GM21390 (cell line): ENCODE results near the gene CTSW.

ENCODE experiments used
- ATAC-seq: cut with Tn5 transposase; IDR thresholded peaks from one replicate; pipeline ENCODE4 v1.9.1; 2021; ENCODE audit not compliant: unreplicated experiment

CTSW gene

DNA sequence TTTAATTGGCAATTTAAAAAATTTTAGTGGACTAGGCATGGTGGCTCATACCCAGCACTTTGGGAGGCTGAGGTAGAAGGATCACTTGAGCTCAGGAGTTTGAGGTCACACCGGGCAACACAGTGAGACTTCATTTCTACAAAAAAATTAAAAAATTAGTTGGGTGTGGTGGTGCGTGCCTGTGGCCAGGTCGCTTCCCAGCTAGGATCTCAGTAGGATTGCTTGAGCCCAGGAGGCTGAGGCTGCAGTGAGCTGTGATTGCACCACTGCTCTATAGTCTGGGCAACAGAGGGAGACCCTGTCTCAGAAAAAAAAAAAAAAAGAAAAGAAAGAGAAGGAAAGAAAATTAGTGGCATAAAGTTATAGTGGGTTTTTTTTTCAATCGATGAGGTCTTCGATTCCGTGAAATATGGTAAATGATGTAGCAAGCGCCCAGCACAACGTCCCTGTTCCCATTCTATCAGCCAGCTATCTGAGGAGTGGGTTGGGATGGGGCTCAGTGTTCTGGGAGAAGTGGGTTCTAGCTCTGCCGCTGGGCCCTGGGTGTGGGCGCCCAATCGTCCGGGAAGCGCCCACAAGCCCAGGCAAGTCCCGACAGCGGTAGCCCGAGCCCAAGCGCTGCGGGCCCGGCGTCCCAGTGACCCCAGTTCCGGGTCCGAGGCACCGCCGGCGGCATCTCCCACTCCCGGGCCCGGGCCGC lies 19.2 kb downstream of the CTSW start:
- ATAC-seq, result no peak

DNA sequence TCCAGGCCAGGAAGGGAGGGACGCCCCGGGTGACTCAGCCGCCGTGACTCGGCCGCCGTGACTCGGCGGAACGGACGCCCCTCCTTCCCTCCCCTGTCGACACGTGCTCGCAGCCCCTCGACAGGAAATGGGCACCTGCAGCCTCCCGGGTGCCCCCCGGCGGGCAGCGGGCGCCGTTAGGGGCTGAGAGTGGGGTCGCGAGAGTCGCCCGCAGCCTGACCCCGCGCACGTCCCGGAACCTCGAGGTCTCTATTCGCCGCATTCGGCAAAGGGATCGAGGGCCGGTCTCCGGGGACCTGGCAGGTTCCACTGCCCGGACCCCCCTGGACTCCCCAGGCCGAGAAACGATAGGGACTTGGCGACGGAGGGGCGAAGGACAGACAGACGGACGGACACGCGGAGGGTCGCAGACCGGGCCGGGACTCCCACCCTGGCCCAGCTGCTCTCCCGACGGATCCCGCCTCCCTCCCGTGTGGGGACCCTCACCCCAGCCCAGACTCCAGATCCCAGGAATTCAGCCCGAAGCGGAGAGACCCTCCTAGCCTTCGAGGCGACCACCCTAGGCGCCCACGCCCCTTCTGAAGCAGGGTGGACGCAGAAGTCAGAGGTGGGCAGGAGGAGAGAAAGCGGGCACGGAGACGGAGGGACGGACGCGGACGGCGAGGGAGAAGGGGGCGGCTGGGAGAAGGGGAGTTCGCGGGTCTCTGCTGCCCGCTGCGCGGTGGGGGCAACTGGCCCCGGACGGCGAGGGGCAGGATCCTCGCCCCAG lies 19.9 kb downstream of the CTSW start:
- no peak for ATAC-seq

DNA sequence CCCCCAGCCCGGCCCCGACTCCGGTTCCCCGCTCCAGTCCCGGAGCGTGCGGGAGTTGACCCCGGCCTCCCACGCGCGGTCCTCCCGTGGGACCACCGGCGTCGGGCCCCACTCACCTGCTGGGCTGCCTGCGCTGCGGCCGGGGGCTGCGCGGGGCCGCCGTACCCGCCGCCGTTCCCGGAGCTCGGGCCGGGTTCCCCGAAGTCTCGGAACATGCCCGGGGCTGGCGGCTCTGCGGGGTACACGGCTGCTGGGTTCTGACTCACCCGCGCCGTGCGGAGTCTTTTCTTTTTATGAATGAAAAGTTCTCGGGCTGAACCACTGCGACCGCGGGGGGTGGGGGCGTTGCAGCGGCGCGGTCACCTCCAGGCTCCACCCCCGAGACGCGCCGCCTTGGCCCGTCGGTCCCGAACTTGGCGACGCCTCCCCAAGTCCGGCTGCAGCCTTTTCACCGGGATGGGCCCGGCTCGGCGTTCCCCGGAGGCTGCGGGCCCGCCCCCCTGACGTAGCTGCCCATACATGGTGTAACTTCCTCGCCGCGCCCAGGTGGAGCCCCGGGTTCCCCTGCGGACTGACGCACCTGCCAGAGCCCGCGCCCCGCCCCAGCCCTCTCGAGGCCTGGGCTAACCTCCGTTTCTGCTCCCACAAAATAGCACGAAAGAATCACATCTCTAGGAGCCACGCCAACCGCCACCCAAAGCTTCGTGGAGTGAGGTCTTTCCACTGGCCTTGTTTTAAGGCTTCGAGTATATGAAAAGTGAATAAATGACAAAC lies 20.7 kb downstream of the CTSW start, which contains the start of gene FOSL1:
FOSL1 (minus strand) TSS at position 264 of the 774 bp plus-strand sequence; CDS start at position 215, 49 bp downstream.
- ATAC-seq, result peak; percentile 74

DNA sequence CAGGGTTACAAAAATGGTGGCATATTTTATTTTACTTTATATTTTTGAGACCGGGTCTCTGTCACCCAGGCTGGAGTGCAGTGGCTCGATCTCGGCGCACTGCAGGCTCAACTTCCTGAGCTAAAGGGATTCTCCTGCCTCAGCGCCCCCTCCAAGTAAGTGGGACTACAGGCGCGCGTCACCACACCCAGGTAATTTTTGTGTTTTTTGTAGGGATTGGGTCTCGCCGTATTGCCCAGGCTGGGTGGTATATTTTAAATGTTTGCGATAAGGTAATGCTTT lies 21.2 kb downstream of the CTSW start:
- no peak for ATAC-seq

DNA sequence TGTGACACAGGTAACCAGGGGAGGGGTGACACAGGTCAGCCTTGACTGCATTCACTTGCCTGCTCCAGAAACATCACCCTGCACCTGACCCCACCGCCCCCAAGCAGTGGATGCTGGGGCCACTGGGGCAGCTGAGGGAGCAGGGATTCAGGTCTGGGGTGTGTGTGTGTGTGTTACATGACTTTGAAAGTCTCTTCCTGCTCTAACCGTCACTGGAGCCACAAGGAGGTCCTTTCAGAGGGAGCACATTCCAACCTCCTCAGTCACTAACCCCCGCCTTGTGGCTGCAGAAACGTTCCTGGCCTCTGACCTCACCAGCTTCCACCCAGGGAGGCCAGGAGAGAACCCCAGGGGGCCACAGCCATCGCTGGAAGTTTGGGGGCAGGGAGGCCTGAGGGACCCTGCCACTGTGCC lies 23.4 kb downstream of the CTSW start:
- ATAC-seq, result no peak

DNA sequence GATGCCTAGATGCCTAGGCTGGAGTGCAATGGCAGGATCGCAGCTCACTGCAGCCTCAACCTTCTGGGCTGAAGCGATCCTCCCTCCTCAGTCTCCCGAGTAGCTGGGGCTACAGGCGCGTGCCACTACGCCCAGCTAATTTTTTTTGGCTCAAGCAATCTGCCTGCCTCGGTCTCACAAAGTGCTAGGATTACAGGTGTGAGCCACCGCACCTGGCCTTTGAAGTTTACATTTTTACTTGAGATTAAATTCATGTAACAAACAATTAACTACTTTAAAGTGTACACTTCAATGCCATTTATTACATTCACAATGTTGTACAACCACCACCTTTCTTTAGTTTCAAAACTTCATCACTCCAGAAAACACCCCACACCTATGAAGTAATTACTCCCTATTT lies 24.1 kb downstream of the CTSW start:
- no peak for ATAC-seq

DNA sequence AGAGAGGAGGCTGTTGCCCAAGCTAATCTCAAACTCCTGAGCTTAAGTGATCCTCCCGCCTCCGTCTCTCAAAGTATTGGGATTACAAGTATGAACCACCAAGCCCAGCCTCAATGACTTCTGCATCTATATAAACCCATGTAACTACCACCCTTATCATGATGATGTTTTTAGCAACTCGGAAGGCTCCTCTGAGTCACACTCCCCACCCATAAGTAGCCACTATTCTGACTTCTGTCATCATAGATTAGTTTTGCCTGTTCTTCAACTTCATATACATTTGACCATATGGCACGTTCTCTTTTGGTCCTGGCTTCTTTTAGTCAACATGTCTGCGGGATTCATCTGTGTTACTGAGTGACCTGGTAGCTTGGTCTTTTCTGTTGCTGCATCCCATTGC lies 27.0 kb downstream of the CTSW start:
- no peak for ATAC-seq

DNA sequence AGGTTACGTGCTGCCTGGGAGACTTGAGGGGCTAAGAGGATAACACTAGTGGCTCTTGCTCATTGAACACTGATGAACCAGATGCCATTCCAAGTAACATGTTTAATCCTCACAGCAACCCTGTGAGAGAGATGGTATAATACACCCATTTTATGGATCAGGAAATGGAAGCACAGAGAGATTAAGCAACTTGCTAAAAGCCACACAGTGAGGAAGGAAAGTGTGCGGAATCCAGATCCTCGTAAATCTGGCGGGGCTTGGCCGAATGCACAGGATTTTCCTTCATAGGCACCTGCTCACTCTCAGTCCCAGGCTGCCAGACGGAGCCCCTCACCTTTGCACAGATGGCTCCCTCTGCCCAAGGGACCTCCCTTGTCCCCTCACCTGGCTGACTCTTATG lies 28.2 kb downstream of the CTSW start:
- no peak for ATAC-seq

DNA sequence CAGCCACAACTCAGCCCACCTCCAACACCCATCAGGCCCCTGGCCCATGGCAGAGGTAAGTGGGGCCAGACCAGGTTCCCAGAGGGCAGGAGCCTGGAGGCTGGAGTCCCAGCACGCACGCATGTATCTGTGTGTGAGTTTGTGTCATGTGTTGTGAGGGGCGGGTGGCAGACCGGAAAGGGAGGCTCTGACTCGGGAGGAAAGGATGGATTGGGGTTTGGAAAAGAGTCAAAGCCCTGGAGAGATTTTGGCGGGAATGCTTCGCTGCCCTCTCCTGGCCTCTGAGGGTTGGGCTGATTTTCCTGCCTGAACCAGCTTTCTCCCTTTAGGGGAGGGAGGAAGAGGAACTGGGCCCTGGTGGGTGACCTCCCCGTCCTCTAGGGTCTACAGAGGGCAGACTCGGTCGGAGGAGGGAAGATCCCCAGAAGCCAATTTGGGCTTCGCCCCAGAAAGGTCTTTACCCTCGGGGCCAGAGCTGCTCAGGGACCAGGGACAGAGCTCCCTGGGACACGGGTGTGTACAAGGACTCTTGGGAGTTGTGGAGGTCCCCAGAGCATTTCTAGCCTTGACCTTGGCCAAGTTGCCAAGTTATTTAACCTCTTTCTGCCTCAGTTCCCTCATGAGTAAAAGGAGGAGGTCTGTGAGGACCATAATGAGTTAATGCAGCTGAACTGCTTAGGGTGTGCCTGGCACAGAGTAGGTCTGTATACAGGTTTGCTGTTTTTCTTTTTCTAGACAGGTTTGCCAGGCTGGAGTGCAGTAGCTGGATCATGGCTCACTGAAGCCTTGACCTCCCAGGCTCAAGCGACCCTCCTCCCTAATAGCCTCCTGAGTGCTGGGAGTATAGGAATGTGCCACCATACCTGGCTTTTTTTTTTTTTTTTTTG lies 32.3 kb downstream of the CTSW start:
- ATAC-seq, result no peak

DNA sequence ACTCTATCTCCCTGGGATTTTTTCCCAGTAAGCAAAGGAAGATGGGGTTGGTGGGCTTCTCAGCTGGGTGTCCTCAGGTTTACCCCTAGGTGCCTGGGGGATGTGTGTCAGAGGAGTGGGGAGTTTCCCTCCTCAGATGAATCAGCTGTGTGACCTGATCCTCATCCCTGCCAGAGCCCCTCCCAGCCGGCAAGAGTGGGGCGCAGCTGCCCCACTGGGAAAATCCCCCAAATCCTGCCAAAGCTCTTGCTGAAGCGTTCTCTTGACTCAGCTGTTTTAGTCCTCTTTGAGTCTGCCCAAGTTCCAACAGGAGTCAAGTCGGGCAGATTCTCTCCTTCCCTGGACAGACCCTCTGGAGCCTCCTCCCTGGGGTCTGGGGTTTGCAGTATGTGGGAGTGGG lies 33.2 kb downstream of the CTSW start:
- no peak for ATAC-seq

DNA sequence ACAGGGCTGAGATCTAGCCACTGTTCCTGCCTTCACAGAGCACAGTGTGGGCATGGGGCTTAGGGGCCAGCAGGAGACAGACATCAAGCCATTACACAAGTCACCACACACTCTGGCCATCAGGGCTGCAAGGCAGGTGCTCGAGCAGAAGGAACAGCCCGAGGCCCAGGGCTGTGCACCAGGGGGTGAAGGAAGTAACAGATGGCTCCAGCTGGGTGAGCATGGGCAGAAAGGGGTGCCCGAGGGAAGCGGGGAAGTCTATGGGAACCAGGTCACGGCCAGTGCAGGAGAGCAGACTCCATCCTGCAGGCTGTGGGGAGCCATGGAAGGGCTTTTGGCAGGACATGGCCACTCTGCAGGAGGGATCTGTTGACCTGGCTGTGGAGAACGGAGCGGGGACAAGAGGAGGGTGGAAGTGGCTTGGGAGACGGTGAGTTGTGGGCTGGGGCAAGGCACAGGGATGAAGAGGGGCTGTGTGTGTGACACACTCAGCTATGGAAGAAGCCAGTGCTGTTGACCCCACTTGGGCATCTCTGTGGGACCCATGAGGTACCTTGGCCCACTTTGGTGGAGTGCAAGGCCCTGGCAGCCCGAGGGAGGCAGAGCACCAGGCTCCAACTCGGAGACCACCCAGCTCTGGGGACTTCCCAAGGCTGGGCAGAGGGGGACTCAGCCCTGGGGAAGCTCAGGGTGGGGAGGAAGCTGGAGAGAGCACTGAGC lies 35.6 kb downstream of the CTSW start:
- ATAC-seq, result no peak

DNA sequence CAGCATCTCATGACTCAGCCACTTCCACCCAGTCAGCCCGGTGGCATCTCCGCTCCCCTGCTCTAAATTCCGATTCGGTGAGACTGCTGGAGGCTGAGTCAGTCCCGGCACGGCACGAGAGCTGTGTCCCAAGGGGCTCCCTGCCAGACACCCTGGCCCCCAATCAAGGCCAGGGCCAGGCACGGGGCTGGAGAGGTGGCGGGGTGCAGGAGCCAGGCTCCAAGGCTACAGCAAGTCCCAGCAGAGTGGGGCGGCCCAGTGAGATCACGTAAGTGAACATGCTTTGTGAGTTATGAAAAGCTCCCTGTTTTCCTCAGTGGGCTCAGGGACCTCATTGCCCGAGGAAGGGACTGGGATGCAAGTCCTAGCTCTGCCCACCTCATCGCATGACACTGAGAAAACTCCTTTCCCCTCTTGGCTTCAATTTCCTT lies 36.2 kb downstream of the CTSW start:
- ATAC-seq, result no peak

DNA sequence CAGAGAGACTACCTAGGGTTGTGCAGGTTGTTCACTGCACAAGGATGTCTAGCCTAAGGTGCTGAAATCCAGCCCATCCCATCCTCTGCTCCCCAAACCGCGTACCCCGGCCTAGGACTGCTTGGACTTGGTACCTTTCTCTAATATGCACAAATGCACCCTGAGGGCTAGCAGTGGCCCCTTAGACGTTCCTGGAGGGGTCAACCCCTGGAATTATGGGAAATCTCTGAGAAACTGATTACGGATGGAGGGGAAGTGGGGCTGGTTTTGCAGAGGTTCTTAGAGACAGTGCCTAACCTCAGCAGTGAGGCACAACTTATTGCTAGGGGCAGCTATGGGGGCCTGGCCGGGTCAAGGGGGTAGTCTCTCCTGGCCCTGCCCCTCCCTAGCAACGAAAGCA lies 36.8 kb downstream of the CTSW start:
- no peak for ATAC-seq

DNA sequence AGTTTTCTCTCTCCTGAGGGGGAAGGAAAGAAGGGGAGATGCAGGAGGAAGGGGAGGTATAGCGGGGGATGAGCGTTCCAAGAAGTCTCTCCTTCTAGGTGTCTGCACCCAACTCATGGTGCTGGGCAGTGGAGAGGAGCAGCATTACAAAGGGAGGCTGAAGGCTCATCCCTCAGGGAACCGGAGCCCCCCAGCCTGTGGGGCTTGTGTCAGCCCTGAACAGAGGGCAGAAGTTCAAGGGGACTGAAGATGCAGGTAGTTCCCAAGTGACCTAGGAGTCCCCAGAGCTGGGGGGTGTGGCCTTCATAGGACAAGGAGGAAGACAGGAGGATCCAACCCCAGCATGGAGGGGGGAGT lies 37.4 kb downstream of the CTSW start:
- ATAC-seq, result no peak

DNA sequence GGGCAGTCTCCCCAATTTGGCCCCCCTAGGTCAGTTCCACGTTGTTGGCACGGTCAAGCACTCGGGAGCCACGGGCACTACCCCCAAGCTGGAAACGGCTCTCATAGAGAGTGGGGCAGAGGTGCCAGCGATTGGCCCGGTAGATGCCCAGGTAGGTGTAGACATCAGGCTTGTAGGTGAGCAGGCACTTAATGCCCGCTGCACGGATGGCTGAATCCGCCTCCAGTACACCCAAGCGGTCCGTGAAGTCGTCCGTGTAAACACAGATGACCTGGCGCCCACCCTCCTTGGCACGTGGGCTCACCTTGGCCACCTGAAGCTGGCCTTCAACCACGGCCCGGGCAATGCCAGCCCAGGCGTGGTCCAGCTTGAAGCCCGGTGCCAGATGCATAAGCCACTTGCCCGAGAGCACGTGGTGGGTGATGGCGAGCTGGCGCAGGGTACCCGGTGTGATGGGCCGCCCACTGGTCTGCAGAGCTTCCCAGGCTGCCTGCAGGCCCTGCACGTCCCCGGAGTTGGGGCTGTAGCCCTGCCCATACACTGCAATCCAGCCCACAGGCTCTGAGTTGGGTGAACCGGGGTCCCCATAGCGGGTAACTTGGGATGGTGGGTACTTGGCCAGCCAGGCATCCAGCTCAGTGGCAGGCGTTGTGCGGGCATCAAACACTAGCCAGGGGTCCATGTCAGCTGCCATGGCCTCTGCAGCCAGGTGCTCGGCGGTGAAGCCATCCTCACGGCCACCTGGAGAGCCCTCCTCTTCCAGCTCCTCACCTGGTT lies 38.0 kb downstream of the CTSW start:
- ATAC-seq, result no peak

DNA sequence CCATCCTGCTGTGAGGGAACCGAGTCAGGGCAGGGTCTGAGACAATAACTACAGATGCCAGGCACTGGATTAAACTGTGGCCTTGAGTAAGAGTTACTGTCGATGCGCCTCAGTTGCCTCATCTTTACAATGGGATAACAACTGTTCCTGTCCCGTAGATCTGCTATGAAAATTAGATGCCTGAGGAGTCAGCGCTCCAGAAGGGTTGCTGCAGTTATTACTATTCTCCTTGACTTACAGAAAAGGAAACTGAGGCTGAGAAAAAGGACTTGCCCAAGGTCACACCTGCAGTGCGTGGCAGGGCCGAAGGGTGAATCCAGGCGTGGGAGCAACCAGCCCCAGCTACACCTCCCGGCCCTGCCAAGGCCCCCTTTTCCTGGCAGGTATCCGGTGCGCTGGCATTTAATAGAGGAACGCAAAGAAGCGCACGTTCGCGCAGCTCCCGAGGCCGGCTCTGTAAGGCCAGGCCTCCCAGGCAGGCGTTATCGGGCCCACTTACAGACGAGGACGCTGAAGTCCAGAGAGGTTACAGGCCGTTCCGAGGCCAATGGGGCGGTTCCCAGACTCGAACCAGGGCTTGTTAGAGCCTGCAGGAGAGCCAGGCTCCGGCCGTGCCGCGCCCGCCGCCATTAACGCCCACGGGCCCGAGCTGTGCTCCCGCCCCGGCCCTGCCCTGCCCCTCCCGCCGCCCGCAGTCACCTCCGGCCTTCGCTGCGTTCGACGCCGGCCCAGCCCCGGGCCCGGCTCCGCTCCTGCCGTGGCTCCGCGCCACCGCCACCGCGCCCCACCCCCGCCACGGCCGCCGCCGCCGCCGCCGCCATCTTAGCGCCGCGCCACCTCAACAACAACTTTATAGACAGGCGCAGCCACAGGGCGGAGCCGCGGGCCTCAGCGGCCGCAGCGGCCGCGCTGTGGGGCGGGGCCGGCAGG lies 38.8 kb downstream of the CTSW start, which contains the start of gene C11orf68:
C11orf68 (minus strand) TSS at position 852 of the 930 bp plus-strand sequence; CDS start at position 821, 31 bp downstream.
- peak; percentile 45 for ATAC-seq

DNA sequence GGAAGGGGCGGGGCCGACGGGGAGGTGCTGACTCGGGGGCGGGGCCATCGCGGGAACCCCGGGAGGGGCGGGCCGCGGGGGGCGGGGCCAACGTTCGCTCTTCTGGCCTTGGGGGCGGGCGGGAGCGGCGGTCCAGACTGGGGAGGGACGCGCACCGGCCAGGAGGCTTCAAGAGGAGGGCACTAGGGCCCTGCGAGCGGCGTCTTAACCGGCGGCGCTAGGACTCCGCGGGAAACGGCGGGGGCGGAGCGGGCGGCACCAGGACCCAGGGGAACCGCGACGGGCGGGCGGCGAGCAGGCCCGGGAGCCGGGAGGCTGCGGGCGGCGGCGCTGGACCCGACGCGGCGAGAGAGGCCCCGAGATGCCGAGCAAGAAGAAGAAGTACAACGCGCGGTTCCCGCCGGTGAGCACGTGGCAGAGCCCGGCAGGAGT lies 39.5 kb downstream of the CTSW start, which contains the start of gene DRAP1:
DRAP1 (plus strand) TSS at position 286 of the 432 bp plus-strand sequence; CDS start at position 362, 76 bp downstream.
- peak; percentile 75 for ATAC-seq
